Endometrial microvascular endothelial cells (primary cell): ENCODE results near the gene ATG4C. TPM values are rescaled to one million over a fixed set of nuclear protein-coding genes. Genes with fewer than 3 reads are reported as not detected.
"Not testable (repeated sequence)": the region's sequence is repeated elsewhere in the genome, so short reads cannot be mapped to it uniquely, and the experiment has no call there.

Experiments
- in situ Hi-C: cut with HindIII; loops from 2 replicates; pipeline ENCODE4 v1.10.0; 2017; ENCODE audit warnings: low sequenced_read_pairs, low pct_unique_long_range_greater_than_20kb; ENCODE audit errors: inconsistent ontology term
- total RNA-seq: library from RNA; depleted of rRNA; stranded (reverse); fragments of >200 nt; gene quantifications from one replicate; pipeline ENCODE4 v1.2.3, GENCODE V29; 2015; ENCODE audit errors: inconsistent ontology term

Gene ATG4C
- total RNA-seq, 1 donor from 2014 or later: 23.3 TPM

DNA sequence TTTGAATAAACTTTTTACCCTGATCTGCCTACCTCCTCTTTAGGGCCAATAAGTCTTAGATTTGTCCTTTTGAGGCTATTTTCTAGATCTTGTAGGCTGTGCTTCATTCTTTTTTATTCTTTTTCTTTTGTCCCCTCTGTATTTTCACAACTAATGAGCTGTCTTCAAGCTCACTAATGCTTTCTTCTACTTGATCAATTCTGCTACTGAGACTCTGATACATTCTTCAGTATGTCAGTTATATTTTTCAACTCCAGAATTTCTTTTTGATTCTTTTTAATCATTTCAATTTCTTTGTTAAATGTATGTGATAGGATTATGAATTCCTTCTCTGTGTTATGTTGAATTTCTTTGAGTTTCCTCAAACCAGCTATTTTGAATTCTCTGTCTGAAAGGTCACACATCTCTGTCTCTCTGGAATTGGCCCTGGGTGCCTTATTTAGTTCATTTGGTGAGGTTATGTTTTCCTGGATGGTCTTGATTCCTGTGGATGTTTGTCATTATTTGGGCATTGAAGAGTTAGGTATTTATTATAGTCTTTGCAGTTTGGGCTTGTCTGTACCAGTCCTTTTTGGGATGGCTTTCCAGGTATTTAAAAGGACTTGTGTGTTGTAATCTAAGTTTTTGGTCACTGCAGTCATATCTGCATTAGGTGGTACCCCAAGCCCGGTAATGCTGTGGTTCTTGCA lies 11.2 kb upstream of the ATG4C start:
- in situ Hi-C loops: no loop called here

DNA sequence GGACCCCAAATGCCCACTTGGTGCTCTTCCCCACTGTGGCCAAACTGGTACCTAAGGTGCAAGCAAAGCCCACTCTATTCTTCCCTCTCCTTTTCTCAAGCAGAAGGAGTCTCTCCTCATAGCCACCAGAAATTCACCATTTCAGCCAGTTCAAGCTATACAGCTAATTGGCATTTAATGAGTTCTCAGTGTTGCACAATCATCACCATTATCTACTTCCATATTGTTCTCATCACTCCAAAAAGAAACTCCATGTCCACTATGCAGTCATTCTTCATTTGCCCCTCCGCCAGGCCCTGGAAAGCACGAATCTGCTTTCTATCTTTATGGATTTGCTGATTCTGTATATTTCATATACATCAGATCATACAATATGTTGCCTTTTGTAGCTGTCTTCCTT lies 9.9 kb upstream of the ATG4C start:
- in situ Hi-C loops: no loop called here

DNA sequence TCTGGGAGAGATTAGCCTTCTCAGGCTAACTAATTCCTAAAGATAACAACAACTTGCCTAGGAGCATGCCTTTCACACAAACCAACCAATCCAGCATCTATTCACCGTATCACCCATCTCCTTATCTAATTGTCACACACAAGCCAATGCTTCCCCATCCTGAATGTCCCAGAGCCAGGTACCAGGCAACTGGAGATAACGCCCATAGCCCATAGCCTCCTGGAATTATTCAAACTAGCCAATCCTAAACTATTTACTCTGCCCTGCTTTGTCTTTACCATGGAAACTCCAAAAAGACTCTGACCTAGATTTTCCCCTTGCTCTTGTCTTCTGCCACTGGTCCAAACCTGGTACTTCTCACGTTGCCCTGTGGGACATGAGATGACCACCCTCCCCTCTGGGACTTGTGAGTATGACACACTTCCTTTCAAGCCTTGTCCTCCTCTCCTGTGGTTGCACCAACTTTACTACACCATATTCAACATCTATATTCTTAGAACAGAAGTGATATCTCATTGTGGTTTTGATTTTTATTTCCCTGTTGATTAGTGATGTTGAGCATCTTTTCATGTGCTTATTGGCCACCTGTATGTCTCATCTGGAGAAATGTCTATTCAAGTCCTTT lies 8.8 kb upstream of the ATG4C start:
- in situ Hi-C loops: no loop called here

DNA sequence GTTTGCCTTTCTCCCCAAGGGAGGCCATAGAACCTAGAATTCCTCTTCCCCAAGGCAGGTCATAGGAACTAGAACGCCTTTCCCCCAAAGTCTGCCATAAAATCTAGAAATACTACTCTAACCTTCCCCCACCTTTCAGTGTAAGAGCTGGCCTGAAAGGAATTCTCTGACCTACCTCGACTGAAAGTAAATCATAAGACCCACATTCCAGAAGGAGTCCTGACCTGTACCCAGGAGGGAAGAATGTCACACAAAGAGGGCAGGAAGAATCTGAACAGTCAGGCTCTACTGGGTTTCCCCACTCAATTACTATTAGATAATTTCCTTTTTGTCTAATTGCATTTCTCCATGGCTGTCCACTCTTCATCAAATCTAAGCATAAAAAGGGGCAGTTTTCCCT lies 5.7 kb upstream of the ATG4C start:
- in situ Hi-C loops: no loop called here

GRCh38 chr1:62781841-62782543 lies 1.9 kb upstream of the ATG4C start:
- in situ Hi-C loops: no loop called here

GRCh38 chr1:62782544-62783212 lies 1.3 kb upstream of the ATG4C start:
- in situ Hi-C loops: not testable (repeated sequence)

DNA sequence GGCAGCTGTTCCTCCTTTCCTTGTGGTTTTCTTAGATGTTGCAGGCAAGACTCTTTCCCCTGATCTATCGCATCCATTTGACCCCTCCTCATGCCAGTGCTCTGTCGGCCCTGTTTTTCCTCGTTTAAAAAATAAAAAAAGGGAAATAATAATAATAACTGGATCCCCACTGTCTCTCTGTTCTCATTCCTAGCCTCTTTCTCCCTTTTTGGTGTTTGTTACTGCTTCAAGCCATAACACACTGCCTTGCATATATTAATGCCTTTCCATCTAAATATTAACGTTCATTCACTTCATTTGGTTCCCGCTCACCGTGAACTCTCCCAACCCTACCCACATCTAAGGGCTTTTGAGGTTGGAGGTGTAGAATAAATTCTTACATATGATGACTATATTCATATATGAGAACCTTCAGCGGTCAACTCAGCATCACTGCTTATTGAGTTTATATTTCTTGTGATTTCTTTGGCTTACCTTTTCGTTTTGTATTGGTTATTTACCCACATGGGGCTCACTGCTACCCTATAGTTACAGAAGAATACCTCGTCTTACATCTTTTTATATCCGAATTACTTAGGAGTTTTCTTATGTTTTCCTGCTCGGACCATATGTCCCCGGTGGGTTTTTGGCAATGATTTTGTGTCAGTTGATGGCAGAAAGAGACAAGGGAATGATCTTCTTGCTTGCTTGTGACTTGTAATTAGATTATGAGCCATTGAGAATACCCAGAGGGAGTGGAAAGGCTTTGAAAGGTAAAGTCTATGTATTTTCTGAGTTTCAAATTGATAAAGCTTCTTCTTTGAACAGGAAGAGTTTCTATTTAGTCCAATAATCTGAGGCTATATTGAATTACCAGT lies 805 bp downstream of the ATG4C start:
- in situ Hi-C loops: no loop called here

DNA sequence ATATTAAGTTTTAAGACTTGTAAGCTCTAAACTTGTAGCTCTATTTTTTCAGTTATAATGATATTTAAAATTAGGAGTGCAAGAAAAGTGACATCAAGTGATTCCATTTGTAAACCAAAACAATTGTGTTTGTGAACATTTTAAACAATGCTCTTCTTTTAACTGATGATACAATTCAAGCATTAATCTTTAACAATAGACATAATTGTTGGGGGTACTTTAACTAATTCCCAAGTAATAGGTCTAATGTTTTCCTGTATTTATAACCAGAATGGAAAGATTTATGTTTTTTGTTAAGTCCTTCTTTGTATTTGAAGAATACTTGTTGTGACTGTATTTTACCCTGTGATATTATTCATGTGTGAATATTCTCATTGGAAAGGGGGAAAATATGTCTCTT lies 6.8 kb downstream of the ATG4C start:
- in situ Hi-C loops: no loop called here

DNA sequence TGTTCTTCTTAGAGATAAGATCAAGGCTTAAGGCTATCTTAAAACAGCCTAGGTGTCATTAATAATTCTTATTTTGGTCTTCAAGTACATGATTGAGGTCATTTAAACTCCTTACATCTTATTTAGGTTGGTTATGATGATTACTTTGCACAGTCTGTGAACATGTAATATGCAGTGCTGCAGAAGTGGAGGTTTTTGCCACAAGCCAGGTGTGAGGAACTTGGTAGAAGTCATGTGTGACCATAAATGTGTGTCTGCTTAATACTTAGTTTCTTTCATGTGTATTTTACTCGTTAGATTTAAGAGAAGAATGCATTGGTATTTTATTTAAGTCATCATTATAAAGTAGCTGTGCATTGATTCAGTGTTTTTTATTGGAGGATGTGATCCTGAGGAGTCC lies 10.1 kb downstream of the ATG4C start:
- in situ Hi-C loops: no loop called here

- in situ Hi-C loops: no loop called here
Observed at GRCh38 chr1:62796221-62796620, 12.3 kb downstream of the ATG4C start.

DNA sequence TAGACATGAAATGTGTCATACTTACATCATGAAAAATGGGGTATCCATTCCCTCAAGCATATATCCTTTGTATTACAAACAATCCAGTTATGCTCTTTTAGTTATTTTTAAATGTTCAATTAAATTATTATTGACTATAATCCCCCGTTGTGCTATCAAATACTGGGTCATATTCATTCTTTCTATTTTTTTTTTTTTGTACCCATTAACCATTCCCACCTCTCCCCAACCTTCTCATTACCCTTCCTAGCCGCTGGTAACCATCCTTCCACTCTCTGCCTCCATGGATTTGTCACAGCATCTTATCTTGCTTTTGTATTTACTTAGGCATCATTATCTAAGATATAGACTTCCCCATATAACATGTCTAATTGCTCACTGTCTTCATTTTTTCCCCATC lies 15.8 kb downstream of the ATG4C start:
- in situ Hi-C loops: no loop called here

GRCh38 chr1:62800281-62800680 lies 16.3 kb downstream of the ATG4C start:
- in situ Hi-C loops: no loop called here

GRCh38 chr1:62800825-62801306 lies 16.9 kb downstream of the ATG4C start:
- in situ Hi-C loops: no loop called here

DNA sequence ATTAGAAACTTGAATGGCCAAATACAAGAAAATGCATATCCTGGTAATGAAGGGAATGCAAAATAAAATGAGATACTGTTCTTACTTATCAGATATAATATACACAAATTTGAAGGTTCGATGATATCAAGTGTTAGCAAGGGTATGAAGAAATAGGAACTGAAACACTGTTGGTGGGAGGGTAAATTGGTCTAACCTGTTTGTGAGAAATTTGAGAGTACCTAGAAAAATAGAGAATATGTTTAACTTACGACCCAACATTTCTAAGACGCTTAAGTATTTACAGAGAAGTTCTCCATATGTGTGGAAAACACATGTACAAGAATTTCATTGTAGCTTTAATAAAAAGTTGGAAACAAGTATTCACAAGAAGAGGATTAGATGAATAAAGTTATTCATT lies 25.9 kb downstream of the ATG4C start:
- in situ Hi-C loops: no loop called here

GRCh38 chr1:62810420-62811274 lies 26.7 kb downstream of the ATG4C start:
- in situ Hi-C loops: no loop called here

DNA sequence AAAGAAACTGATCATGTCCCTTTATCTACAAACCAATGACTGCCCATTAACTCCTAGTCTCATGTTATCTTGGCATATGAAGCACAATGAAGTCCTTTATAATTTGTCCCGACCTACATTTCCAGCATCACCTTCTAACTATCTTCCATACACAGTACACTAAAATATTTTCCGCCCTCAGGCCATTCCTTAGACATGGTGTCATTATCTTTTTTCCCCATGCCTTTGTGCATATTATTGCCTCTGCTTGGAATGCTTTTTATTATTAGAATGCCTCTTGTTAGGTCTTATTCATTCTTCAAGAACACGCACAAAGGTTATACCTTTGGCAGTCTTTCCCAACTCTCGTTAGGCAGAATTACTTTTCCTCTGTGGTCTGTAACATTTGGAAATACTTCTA lies 39.6 kb downstream of the ATG4C start:
- in situ Hi-C loops: no loop called here

DNA sequence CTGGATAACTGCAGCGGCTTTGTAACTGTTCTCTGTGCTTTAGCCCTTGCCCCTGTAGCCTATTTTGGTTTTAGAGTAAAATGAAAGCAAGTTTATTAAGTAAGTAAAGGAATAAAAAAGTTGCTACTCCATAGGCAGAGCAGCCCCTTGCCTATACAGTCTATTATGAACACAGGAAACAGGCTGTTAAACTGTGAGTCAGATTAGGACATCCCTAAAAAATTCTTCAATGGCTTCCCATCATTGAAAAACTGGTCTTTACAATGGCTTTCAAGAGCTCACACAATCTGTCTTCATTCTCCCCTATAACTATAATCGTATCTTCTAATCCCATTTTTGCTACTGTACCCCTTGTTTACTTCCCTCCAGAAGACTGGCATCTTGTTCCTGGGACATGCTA lies 43.0 kb downstream of the ATG4C start:
- in situ Hi-C loops: no loop called here

DNA sequence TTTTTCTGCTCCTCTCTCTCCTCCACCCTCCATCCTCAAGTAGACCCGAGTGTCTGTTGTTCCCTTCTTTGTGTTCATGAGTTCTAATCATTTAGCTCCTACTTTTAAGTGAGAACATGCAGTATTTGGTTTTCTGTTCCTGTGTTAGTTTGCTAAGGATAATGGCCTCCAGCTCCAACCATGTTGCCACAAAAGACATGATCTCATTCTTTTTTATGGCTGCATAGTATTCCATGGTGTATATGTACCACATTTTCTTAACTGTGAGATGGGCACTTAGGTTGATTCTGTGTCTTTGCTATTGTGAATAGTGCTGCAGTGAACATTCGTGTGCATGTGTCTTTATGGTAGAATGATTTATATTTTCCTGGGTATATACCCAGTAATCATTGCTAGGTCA lies 43.9 kb downstream of the ATG4C start:
- in situ Hi-C loops: not testable (repeated sequence)
